WI38 (cell line): ENCODE measurements around the gene XIAP.

Experiments
- H3K4me3 ChIP-seq: 2 replicates; pipeline ENCODE4 v1.5.1; 2011; ENCODE audit warnings: low read depth, mild to moderate bottlenecking, control low read depth, low read length
- CTCF ChIP-seq: IDR thresholded peaks from 2 replicates; pipeline ENCODE4 v1.5.1; 2012; ENCODE audit warnings: low read depth, mild to moderate bottlenecking, control low read depth, low read length

The XIAP gene

DNA sequence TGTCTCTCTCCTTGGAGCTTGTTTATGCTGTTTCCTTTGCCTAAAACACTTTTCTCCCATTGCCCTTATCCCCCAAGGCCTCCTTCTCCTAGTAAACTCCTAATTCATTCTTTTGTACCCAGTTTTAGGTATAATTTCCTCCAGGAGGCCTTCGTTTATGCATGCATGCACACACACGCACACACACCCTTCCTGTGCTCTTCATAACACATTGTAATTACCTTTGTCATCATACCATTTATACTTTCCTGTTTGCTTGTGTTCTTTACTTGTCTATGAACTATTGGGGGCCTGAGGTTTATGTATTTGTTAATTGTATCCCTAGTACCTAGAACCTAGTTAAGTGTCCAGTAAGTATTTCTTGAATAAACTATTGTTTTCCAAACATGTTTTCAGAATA is 45.5 kb downstream of the XIAP start:
- no peak overlapping the region for H3K4me3 ChIP-seq
- no peak for TF ChIP-seq CTCF

DNA sequence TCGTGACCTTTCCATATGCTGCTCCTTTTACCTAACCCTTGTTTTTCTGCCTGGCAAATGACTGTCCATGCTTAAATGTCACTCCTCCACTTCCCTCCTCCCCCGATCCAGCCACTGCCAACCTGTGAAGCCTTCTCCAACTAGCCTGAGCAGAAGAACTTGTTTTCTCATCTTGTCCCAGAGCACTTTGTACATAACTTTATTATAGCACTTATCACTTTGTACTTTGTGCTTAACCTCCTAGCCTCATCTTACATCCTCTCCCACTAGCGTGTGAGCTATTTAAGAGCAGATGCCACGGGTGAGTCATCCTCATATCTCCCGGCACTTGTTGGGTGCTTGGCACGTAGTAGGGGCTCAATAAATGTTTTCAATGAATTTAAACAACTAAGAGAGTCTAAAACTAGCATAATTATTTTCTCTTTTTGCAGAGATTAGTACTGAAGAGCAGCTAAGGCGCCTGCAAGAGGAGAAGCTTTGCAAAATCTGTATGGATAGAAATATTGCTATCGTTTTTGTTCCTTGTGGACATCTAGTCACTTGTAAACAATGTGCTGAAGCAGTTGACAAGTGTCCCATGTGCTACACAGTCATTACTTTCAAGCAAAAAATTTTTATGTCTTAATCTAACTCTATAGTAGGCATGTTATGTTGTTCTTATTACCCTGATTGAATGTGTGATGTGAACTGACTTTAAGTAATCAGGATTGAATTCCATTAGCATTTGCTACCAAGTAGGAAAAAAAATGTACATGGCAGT is 46.9 kb downstream of the XIAP start:
- no peak overlapping the region for H3K4me3 ChIP-seq
- no peak for TF ChIP-seq CTCF

DNA sequence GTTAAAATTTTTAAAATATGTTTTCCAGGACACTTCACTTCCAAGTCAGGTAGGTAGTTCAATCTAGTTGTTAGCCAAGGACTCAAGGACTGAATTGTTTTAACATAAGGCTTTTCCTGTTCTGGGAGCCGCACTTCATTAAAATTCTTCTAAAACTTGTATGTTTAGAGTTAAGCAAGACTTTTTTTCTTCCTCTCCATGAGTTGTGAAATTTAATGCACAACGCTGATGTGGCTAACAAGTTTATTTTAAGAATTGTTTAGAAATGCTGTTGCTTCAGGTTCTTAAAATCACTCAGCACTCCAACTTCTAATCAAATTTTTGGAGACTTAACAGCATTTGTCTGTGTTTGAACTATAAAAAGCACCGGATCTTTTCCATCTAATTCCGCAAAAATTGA is 49.7 kb downstream of the XIAP start:
- H3K4me3 ChIP-seq = no peak overlapping the region
- no peak for TF ChIP-seq CTCF

GRCh38 chrX:123917069-123917468 is 57.2 kb downstream of the XIAP start:
- no peak for TF ChIP-seq CTCF
- no peak overlapping the region for H3K4me3 ChIP-seq

DNA sequence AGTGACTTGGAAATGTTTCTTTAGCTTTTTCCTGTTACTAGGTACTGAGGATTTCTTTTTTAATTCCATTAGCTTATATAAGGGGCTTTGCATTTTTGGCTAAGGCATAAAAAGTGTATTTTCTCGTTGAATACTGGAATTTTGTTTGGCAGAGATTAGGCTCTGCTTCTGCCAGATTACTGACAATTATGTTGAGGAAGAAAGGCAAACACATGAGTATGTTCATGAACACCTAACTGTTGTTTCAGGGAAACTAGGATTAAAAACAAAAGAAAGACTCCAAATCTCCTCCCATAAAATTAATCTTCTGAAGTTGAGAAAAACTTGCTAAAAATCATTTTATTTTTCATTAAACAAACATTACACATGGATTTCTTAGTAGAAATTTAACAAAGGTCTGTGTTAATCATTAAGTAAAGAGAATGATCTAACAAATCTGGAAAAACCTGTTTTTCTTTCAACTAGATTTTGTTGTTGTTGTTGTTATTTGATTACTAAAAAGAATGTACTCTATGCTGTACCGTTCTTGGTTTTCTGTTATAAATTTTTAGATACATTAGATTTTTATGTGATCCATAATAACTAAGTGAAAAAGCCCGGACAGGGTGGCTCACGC is 58.4 kb downstream of the XIAP start:
- H3K4me3 ChIP-seq = no peak overlapping the region
- no peak for TF ChIP-seq CTCF

DNA sequence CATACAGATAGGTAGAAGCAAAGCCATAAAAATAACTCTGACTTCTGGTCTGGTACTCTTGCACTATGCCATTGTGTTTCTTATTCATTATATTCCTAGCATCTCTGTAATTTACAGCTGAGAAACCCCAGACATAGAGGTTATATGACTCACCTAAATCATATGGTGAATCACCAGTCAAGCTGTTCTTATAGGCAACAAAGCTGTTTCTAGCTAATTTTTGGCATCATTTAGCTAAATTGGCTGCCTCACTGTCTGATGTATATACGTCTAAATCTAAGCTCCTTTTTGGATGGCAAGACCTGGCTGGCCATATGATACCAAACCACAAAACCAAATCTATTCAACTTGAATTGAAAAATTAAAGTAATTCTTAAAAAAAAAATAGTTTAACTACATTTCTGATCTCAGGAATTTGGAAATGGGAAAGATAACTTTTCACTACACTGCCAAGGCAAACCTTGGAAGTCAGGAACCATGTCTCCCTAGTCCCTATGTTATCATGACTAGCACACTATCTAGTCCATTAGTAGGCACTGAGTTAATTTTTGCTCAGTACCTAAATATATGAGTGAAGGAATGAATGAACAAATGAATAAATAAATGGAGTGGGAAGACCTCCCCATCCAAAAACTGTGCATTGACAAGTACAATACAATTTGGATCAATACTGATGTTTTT is 60.4 kb downstream of the XIAP start:
- no peak for TF ChIP-seq CTCF

DNA sequence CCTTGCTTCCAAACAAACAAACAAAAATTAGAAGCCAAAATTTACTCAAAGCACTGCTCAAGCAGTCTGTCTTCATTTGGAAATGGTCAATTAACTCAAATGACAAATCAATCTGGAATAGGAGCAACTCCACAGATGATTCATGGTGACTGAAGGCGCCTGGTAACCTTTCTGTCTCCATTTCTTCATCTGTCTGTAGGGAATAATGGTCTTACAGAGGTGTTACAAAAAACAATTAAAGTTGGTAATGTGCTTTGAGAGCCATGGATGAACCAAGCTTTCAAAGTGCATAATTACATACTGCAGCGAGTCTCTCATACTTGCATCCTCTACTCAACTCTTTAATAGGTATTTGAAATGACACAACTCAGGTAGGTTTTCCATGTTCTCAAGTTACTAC is 63.4 kb downstream of the XIAP start:
- H3K4me3 ChIP-seq = no peak overlapping the region
- no peak for TF ChIP-seq CTCF

More for the DNA sequence above, 60.4 kb downstream of the XIAP start:
- H3K4me3 ChIP-seq = no peak overlapping the region
